ENCODE data around the gene TNFAIP1. TPM values are rescaled to one million over a fixed set of nuclear protein-coding genes. Genes with fewer than 3 reads are reported as not detected.

Gene TNFAIP1
- total RNA-seq, 1 experiment from 2014 or later = 21.8 TPM

- Histone ChIP-seq H3K4me2 (ENCODE audit: insufficient read depth, insufficient read length, low read length) (no peak overlapping the region), H3T11ph (ENCODE audit: low read length) (no peak overlapping the region), H2AFZ (ENCODE audit: low read length) (no peak overlapping the region), H2BK15ac (ENCODE audit: low read depth, low read length) (no peak overlapping the region), H3K23me2 (ENCODE audit: insufficient read length, low read depth, low read length, poor library complexity, severe bottlenecking) (no peaks in the 10 kb centered on the region), H2BK5ac (ENCODE audit: insufficient read length, low read length) (no peak overlapping the region), H3K79me2 (ENCODE audit: insufficient read depth, low read length) (no peaks in the 10 kb centered on the region), H3K9ac (ENCODE audit: extremely low read depth, insufficient read length, low read length) (no peak overlapping the region), H2BK20ac (ENCODE audit: low read depth, low read length, poor library complexity, severe bottlenecking) (no peak overlapping the region), H3K27me3 (ENCODE audit: insufficient read depth, low read length) (no peaks in the 10 kb centered on the region), H2AK5ac (ENCODE audit: insufficient read length, low read length) (no peak overlapping the region), H3K27ac (ENCODE audit: insufficient read length, low read depth, low read length) (no peak overlapping the region), H2BK12ac (ENCODE audit: insufficient read length, low read depth, low read length) (no peak overlapping the region), H4K91ac (ENCODE audit: insufficient read length, low read depth, low read length) (no peak overlapping the region), H3K79me1 (ENCODE audit: insufficient read depth, low read depth, low read length, poor library complexity, severe bottlenecking) (no peaks in the 10 kb centered on the region), H3K9me3 (ENCODE audit: control insufficient read depth, low read depth, low read length) (no peaks in the 10 kb centered on the region), H3K56ac (ENCODE audit: insufficient read length, low read depth, low read length) (no peak overlapping the region), H4K5ac (ENCODE audit: insufficient read length, low read depth, low read length) (no peak overlapping the region), H3K4me1 (ENCODE audit: insufficient read depth, low read length) (no peaks in the 10 kb centered on the region), H2BK120ac (ENCODE audit: low read depth, low read length, poor library complexity, severe bottlenecking) (no peak overlapping the region), H3K14ac (ENCODE audit: insufficient read depth, low read length) (no peak overlapping the region), H3K4ac (ENCODE audit: low read depth, low read length) (no peak overlapping the region), H4K8ac (replicated peaks; ENCODE audit: insufficient read length, low read depth, low read length) (no peak overlapping the region), H4K20me1 (ENCODE audit: control insufficient read depth, insufficient read depth, insufficient read length) (no peaks in the 10 kb centered on the region), H3K23ac (ENCODE audit: insufficient read length, low read depth, low read length) (no peak overlapping the region), H3K18ac (ENCODE audit: insufficient read length, low read depth, low read length) (no peak overlapping the region)
- no peak for DNase-seq
- Mint-ChIP-seq H3K36me3 (ENCODE audit: insufficient read depth in 1 of 3, low read depth in 3 of 3) (peaks cover 36 to 90% (median 75%) of the 10 kb centered on the region in 3 experiments; a peak in 6 of 7 replicates), H3K4me1 (peaks cover 16 to 17% of the 10 kb centered on the region in 2 experiments), H3K27me3 (ENCODE audit: low read depth) (no peaks in the 10 kb centered on the region), H3K9me3 (no peaks in the 10 kb centered on the region), H3K4me3 (no peak overlapping the region), H3K27ac (no peak overlapping the region)
- WGBS (ENCODE audit: extremely low coverage, insufficient read length, low lambda C conversion rate) = no CpG with 5 or more reads among the region's 7 CpGs
- no peak for TF ChIP-seq CTCF (conservative IDR thresholded peaks at IDR 0.05)
Observed at GRCh38 chr17:28350271-28350670, 14.7 kb downstream of the TNFAIP1 start.
